GM18519 (cell line): Measurements from ENCODE around the gene PLPP3.

Experiments used
- ATAC-seq: cut with Tn5 transposase; IDR thresholded peaks from one replicate; pipeline ENCODE4 v1.9.1; 2021; ENCODE audit warnings: mild to moderate bottlenecking, moderate library complexity; ENCODE audit not compliant: unreplicated experiment, low FRiP score

The PLPP3 gene

DNA sequence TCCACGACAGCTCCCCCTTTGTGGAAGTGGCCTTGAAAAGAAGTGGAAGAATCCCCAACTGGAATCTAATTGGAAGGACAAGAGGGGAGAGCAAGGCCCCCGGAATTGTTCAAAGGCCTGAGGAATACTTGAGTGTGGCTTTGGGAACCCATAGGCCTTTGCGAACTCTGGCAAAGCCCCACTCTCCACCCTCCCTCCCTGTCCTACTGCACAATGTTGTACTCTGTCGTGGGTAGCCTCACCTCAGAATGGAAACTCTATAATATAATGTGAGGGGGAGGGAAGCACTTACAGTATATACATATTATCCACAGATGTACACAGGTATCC lies 28.5 kb downstream of the PLPP3 start:
- no peak for ATAC-seq

DNA sequence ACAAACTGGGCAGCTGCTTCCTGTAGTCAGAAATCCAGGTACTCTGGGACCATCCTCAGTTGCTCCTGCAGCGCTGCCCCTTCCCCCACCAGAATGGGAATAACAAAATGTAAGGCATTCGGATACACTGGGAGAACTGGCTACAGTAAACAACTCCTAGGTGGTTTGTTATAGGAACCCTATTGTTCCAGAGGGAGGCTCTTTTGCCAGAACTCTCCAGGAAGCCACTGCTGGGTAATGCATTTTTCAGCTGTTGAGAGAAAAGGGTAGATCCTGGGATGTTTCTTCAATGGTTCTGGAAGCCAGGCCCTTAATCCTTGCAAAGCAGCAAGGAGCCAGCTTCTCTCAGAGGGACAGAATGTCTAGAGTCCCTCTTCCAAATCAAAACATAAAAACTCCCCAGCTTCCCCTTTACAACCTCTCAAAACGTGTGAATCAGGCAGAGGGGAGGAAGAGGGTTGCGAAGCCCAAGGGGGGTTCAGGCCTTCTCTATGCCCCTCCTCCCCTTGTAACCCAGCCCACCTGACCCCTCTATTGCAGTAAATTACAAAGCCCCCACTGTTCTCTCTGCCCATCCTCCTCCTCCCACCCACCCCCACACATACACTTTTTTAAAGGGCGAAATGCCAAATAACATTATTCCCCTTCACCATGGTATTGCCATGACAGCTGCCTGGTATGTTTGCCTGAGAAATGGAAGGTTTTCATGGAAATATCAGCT lies 29.1 kb downstream of the PLPP3 start:
- no peak for ATAC-seq

- ATAC-seq = no peak
These were observed 30.8 kb downstream of the PLPP3 start for GRCh38 chr1:56548571-56548970.

DNA sequence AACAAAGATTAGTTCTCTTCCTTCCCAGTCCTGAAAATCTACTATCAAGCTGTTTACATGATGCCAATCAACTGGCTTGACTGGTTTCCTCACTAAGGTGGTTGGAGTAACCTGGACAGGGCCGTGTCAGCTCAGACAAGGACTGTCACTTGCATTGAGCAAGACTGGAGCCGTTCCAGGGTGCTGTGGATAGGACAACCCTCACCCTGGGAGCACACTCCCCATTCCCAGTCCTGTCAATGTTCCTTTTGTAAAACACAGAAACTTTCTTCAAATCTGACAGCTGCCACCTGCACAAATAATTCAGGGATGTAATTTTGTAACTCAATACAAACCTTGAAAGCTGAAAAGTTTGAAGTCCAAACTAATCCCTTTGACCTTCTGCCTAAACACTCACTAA lies 31.4 kb downstream of the PLPP3 start:
- ATAC-seq = no peak

- ATAC-seq = no peak
These were observed 31.9 kb downstream of the PLPP3 start for GRCh38 chr1:56547473-56547872.

GRCh38 chr1:56545711-56546110 lies 33.7 kb downstream of the PLPP3 start:
- ATAC-seq = no peak

DNA sequence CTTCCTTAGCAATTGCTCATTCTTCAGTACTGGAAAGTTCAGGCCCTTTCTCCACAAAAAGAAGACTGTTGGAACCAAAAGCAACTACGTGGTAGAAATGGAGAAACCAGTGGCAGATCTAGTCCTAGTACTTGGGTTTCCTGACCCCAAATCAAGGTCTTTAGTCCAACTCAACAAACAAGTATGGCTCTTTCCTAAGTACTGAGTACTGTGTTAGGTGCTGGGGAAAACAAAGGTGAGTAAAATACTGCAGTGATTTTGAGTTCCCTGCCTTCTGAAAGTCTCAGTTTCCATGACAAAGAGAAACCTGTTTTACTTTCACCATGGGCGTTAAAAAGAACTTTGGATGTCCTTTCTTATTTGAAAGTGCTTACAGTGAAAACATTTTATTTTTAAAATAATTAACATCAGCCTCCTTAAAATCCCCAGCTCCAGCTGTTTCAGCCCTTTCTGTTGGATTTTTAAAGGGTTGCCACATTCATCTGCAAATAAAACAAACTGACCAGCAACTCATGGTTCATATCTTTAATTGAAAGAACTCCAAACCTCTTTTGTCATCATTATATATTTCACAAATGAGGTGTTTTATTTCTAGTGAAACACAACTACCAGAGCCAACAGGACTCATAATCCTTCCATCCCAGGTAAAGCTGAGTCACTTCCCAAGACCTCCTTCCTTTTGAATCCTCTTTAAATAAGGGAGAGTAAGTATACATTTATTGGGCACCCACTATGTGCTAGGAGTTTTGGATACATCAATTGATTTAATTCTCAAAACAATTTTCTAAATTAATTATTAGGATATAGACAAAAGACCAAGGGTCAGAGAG lies 35.4 kb downstream of the PLPP3 start:
- ATAC-seq = no peak

DNA sequence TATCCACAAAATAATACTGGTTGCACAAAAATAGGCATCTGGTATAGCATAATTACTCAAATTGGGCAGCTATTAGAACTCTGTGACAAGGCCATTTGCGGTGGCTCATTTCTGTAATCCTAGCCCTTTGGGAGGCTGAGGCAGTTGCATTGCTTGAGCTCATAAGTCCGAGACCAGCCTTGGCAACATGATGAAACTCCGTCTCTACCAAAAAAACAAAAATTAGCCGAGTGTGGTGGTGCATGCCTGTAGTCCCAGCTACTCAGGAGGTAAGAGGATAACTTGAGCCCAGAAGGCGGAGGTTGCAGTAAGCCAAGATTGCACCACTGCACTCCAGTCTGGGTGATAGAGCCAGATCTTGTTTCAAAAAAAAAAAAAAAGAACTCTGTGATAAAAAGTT lies 36.7 kb downstream of the PLPP3 start:
- ATAC-seq = no peak

DNA sequence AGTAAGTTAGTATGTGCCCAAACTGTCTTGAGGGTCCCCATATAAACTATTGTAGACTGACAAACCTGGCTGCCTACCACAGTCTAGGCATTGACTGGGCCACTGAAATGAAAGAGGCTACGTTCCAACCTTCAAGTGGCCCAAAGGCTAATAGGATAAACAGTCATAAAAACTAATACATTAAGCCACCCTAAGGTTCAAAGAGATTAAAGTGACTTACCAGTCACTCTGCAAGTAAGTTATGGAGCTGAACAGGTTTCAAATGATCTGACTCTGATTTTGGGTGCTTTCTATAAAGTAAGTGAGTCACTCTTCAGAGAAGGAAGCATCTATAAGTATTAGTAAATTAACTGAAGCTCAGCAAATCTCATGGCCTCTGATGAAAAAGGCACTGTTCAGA lies 38.0 kb downstream of the PLPP3 start:
- no peak for ATAC-seq

DNA sequence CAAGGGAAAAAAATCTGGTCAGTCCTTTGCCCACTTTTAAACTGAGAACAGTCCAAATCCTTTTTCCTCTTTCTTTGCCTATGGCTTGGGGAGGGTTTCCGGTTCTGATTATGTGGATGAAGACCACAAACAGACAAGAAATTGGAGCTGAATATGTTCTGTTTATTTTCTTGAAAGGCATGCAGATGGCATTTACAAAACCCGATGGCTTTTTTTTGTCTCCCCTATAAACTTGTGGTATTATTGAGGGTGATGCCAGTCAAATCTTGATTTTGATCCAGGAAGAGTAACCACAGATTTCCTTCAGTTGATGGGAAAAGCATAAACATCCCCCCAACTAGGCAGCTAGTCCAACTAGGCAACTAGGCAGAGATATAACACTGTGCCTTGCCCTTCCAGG lies 38.9 kb downstream of the PLPP3 start:
- ATAC-seq = no peak

DNA sequence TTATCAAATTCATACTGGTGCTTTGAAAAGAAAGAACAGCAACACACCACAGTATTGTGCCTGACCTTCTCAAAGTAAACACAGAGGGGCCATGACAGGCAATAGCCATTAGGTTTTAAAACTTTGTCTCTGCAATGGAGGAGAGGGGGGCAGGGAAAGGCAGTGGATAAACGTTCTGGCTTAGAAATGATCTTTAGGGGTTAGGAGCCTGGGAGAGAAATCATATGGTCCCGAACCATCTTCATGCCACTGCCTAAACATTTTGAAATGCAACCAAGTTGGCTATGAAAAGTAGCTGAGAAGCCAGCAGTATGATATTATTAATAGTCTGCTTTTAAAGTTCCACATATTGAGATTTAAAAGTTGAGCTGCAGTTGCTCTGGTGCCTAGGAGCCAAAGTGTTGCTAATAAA lies 39.8 kb downstream of the PLPP3 start:
- ATAC-seq = no peak

DNA sequence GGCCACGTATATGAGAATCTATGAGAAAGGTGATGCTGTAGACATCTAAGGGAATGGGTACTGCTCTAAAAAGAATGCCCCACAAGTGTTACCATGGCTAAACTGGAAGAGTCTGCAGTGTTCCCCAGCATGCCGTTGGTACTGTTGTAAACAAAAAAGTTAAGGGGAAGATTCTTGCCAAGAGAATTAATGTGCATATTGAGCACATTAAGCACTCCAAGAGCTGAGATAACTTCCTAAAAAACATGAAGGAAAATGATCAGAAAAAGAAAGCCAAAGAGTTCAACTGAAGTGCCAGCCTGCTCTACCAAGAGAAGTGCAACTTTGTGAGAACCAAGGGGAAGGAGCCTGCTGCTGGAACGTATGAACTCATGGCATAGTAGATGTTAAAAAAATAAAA lies 40.8 kb downstream of the PLPP3 start:
- no peak for ATAC-seq

DNA sequence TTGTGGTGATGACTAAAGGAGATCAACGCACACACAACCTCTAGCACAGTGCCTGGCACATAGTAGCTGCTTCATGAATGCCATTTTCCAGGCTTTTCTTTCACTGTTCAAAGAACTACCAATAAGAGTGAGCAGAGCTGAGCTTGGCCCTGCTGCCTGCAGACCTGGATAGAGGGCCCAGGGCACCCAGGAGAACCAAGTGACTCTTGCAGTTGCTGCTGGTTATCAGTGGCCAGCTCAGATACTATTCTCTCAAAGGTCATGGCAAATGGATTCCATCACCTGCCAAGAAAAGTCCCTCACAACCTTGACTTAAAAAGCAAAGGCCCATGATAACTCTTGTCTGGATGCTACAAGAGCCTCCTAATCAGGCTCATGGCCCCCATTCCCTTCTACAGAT lies 41.7 kb downstream of the PLPP3 start:
- no peak for ATAC-seq

- ATAC-seq = no peak
These were observed 43.4 kb downstream of the PLPP3 start for GRCh38 chr1:56535939-56536338.

DNA sequence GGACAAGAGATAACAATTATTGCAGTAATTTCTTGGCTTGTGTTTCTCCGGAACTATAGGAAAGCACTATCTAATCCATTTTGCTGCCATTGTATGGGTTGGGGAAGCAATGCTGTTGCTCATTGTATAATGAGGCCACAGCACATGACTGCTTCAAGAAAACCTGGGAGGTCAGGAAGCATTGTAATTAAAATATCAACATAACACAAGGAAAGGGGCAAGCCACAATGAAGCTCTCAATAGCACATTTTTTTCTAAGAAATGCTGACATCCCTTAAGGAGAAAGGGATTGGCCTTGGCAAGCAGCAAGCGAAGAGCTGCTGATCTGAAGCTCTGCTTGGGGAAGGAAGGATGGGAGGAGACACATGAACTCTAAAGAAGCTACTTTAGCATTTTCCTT lies 44.0 kb downstream of the PLPP3 start:
- ATAC-seq = no peak

GRCh38 chr1:56534130-56534651 lies 45.2 kb downstream of the PLPP3 start:
- ATAC-seq = no peak

GRCh38 chr1:56533621-56534020 lies 45.7 kb downstream of the PLPP3 start:
- peak; percentile 89 for ATAC-seq

GRCh38 chr1:56533197-56533596 lies 46.2 kb downstream of the PLPP3 start:
- no peak for ATAC-seq

DNA sequence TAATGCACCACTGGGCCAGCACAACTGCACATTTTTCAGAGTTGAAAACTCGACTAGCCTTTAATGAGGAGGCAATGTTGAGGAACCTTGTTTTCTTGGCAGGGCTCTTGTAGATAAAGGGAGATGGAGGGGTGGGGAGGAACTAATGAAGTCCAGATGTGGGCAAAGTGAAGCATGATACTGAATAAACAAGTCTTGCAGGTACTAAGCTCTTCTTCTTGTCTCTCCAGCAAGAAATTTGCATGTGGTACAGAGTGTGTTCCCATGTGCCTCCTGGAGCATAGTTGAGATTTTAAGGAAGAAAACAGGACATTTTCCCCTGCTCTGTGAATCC lies 47.0 kb downstream of the PLPP3 start:
- ATAC-seq = no peak

GRCh38 chr1:56531624-56532349 lies 47.6 kb downstream of the PLPP3 start:
- ATAC-seq = no peak

DNA sequence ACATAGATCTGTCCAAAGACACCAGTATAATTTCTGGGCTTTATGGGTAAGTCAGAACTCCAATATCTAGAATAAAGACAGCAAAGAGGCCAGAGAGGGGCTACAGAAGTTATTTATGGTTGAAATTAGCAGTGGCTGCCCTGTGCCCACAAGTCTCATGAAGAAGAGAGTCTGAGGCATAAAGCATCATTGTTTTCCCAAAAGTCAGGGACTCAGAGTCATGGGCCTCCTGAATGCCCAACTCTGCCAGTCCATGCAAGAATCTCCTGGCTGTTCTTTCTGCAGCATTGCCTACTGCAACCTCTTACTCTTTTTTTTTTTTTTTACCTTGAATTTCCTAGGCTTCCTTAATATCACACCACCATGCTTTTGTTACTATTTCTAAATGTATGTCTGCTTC lies 49.6 kb downstream of the PLPP3 start:
- ATAC-seq = no peak
